ENCODE results near the gene BSDC1.
"Not testable (repeated sequence)": the region's sequence is repeated elsewhere in the genome, so short reads cannot be mapped to it uniquely, and the experiment has no call there.

The BSDC1 gene

GRCh38 chr1:32361308-32361673, 33.0 kb downstream of the BSDC1 start:
- H3K4me3 ChIP-seq (ENCODE audit: low read depth, low read length): no peak overlapping the region

- H3K4me3 ChIP-seq (ENCODE audit: low read depth, low read length): no peak overlapping the region
Observed at GRCh38 chr1:32358435-32358834, 35.8 kb downstream of the BSDC1 start.

- H3K4me3 ChIP-seq (ENCODE audit: low read depth, low read length): no peak overlapping the region
Observed at GRCh38 chr1:32357614-32358013, 36.6 kb downstream of the BSDC1 start.

- no peak overlapping the region for H3K4me3 ChIP-seq (ENCODE audit: low read depth, low read length)
Observed at GRCh38 chr1:32356478-32356877, 37.8 kb downstream of the BSDC1 start.

GRCh38 chr1:32355778-32356177, 38.5 kb downstream of the BSDC1 start:
- H3K4me3 ChIP-seq (ENCODE audit: low read depth, low read length): not testable (repeated sequence)

GRCh38 chr1:32353886-32354570, 40.2 kb downstream of the BSDC1 start:
- no peak overlapping the region for H3K4me3 ChIP-seq (ENCODE audit: low read depth, low read length)

- no peak overlapping the region for H3K4me3 ChIP-seq (ENCODE audit: low read depth, low read length)
Observed at GRCh38 chr1:32353431-32353830, 40.8 kb downstream of the BSDC1 start.

GRCh38 chr1:32352831-32353383, 41.3 kb downstream of the BSDC1 start:
- H3K4me3 ChIP-seq (ENCODE audit: low read depth, low read length): no peak overlapping the region

GRCh38 chr1:32352239-32352745, 41.9 kb downstream of the BSDC1 start:
- no peak overlapping the region for H3K4me3 ChIP-seq (ENCODE audit: low read depth, low read length)

- peak overlapping the region; percentile 62 for H3K4me3 ChIP-seq (ENCODE audit: low read depth, low read length)
Observed at GRCh38 chr1:32351399-32352238, 42.6 kb downstream of the BSDC1 start.

GRCh38 chr1:32350785-32351398, 43.3 kb downstream of the BSDC1 start:
- peak overlapping the region; percentile 62 for H3K4me3 ChIP-seq (ENCODE audit: low read depth, low read length)

- H3K4me3 ChIP-seq (ENCODE audit: low read depth, low read length): no peak overlapping the region
Observed at GRCh38 chr1:32349211-32349708, 45.0 kb downstream of the BSDC1 start.

GRCh38 chr1:32346532-32347157, 47.6 kb downstream of the BSDC1 start:
- H3K4me3 ChIP-seq (ENCODE audit: low read depth, low read length): no peak overlapping the region

- no peak overlapping the region for H3K4me3 ChIP-seq (ENCODE audit: low read depth, low read length)
Observed at GRCh38 chr1:32345289-32345827, 48.9 kb downstream of the BSDC1 start.

GRCh38 chr1:32342704-32343103, 51.5 kb downstream of the BSDC1 start:
- no peak overlapping the region for H3K4me3 ChIP-seq (ENCODE audit: low read depth, low read length)

GRCh38 chr1:32341971-32342370, 52.3 kb downstream of the BSDC1 start:
- H3K4me3 ChIP-seq (ENCODE audit: low read depth, low read length): no peak overlapping the region

GRCh38 chr1:32341186-32341757, 53.0 kb downstream of the BSDC1 start:
- H3K4me3 ChIP-seq (ENCODE audit: low read depth, low read length): no peak overlapping the region

- no peak overlapping the region for H3K4me3 ChIP-seq (ENCODE audit: low read depth, low read length)
Observed at GRCh38 chr1:32339363-32339978, 54.8 kb downstream of the BSDC1 start.

GRCh38 chr1:32338637-32339145, 55.5 kb downstream of the BSDC1 start:
- no peak overlapping the region for H3K4me3 ChIP-seq (ENCODE audit: low read depth, low read length)

Measured in iPS-11a (cell line).